GM12878 (cell line): ENCODE data around the gene NRG3. TPM values are rescaled to one million over a fixed set of nuclear protein-coding genes. Genes with fewer than 3 reads are reported as not detected.
A peak's percentile ranks its signal among the peaks of the same experiment; 100 is the strongest.

Source experiments
- ATAC-seq: fragments of 200-7000 bp; cut with Tn5 transposase; 3 replicates; pipeline ENCODE4 v1.9.1; 2020; ENCODE audit warnings: mild to moderate bottlenecking, moderate library complexity
- BruUV-seq: library from RNA; stranded (reverse); fragments of 400-500 nt; replicated peaks from 2 replicates; lab custom pipeline; 2021; lab: Mats Ljungman, UMichigan
- CTCF ChIA-PET: fragments of 300-600 bp; sonication (Branson Sonifier 250); formaldehyde crosslinking; extraction: SDS; loops from one replicate; lab custom pipeline; 2021; ENCODE audit warnings: inconsistent platforms; lab: Yijun Ruan, JAX
- POLR2A ChIA-PET: fragments of 350-600 bp; formaldehyde crosslinking; extraction: SDS; loops from one replicate; lab custom pipeline; 2021; ENCODE audit warnings: inconsistent platforms; lab: Charles Lee
- RAD21 ChIA-PET: fragments of 300-600 bp; sonication (Branson Sonifier 250); formaldehyde crosslinking; loops from one replicate; lab custom pipeline; 2023; ENCODE audit warnings: antibody characterized with exemption; ENCODE audit not compliant: unreplicated experiment; lab: Charles Lee
- SMC1A ChIA-PET: fragments of 300-600 bp; sonication (Branson Sonifier 250); formaldehyde crosslinking; loops from one replicate; lab custom pipeline; 2023; ENCODE audit not compliant: unreplicated experiment, uncharacterized antibody; lab: Charles Lee
- DNase-seq: peaks from one replicate; pipeline ENCODE4 v3.0.0-alpha.2; 2011; ENCODE audit warnings: low read depth, low spot score
- FAIRE-seq: peaks from 3 replicates; lab custom pipeline; 2011; peaks lifted over from hg19 to GRCh38; lab: Jason Lieb, UNC
- H2AFZ ChIP-seq: 2 replicates; pipeline ENCODE4 v1.6.0; 2011; ENCODE audit warnings: low read depth, low read length, control low read depth; ENCODE audit not compliant: control insufficient read depth
- H3K27ac ChIP-seq: 2 replicates; pipeline ENCODE4 v1.5.1; 2011; ENCODE audit warnings: control low read depth; ENCODE audit not compliant: control insufficient read depth, insufficient read depth
- H3K27me3 ChIP-seq, 2 experiments: replicated peaks in 1 of 2; 2 replicates each; pipeline versions ENCODE4 v1.6.0 to v1.6.1; 2011; ENCODE audit warnings: low read length in 1 of 2; ENCODE audit not compliant: control insufficient read depth in 2 of 2, insufficient read depth in 2 of 2
- H3K36me3 ChIP-seq, 2 experiments: 2 replicates each; pipeline ENCODE4 v1.5.1; 2011; ENCODE audit warnings: low read length in 1 of 2; ENCODE audit not compliant: control insufficient read depth in 2 of 2, insufficient read depth in 2 of 2
- H3K4me1 ChIP-seq: 2 replicates; pipeline ENCODE4 v1.6.1; 2011; ENCODE audit warnings: mild to moderate bottlenecking, low read length, moderate library complexity, mixed read lengths; ENCODE audit not compliant: control insufficient read depth, insufficient read depth
- H3K4me2 ChIP-seq: 2 replicates; pipeline ENCODE4 v1.6.0; 2011; ENCODE audit warnings: control low read depth; ENCODE audit not compliant: control insufficient read depth, insufficient read depth
- H3K4me3 ChIP-seq: fragments of 200-600 bp; sonication (generic); 2 replicates; pipeline ENCODE4 v1.5.1; 2016
- H3K79me2 ChIP-seq: 2 replicates; pipeline ENCODE4 v1.6.0; 2011; ENCODE audit warnings: low read length; ENCODE audit not compliant: control insufficient read depth, insufficient read depth
- H3K9ac ChIP-seq: 2 replicates; pipeline ENCODE4 v1.8.0; 2011; ENCODE audit warnings: low read length, control low read depth, mixed read lengths; ENCODE audit not compliant: control insufficient read depth, insufficient read depth
- H3K9me3 ChIP-seq: replicated peaks from 3 replicates; pipeline ENCODE4 v1.5.1; 2011; ENCODE audit warnings: mild to moderate bottlenecking, low read length; ENCODE audit not compliant: control insufficient read depth, insufficient read depth
- H4K20me1 ChIP-seq: 2 replicates; pipeline ENCODE4 v1.6.0; 2011; ENCODE audit not compliant: control insufficient read depth, insufficient read depth
- ATF7 ChIP-seq: fragments of 450-650 bp; IDR thresholded peaks from 2 replicates; pipeline ENCODE4 v1.6.1; 2016; ENCODE audit warnings: low read depth, mild to moderate bottlenecking
- CBX3 ChIP-seq: fragments of 200-600 bp; sonication (generic); IDR thresholded peaks from 2 replicates; pipeline ENCODE4 v1.6.1; 2016; ENCODE audit warnings: low read depth, borderline replicate concordance
- CHD2 ChIP-seq: IDR thresholded peaks from 2 replicates; pipeline ENCODE4 v1.6.1; 2011; ENCODE audit warnings: low read depth, low read length, improper control_type of control experiment, borderline replicate concordance
- FOS ChIP-seq: IDR thresholded peaks from 3 replicates; pipeline ENCODE4 v1.6.1; 2011; ENCODE audit warnings: borderline replicate concordance; ENCODE audit not compliant: insufficient read length; ENCODE audit errors: extremely low read depth
- GATAD2B ChIP-seq: fragments of 450-650 bp; conservative IDR thresholded peaks from 2 replicates; pipeline ENCODE4 v1.6.1; 2017; ENCODE audit warnings: low read depth, mild to moderate bottlenecking, moderate library complexity
- HSF1 ChIP-seq: fragments of 150-350 bp; IDR thresholded peaks from 2 replicates; pipeline ENCODE4 v1.6.1; 2014; ENCODE audit warnings: mild to moderate bottlenecking, low read depth, low read length
- IKZF1 ChIP-seq: fragments of 450-650 bp; conservative IDR thresholded peaks from 2 replicates; pipeline ENCODE4 v1.6.1; 2017; ENCODE audit warnings: antibody characterized with exemption, mild to moderate bottlenecking
- IKZF2 ChIP-seq, 2 experiments: fragments of 450-650 bp; IDR thresholded peaks; 2 replicates each; pipeline ENCODE4 v1.6.1; 2017; ENCODE audit warnings: mild to moderate bottlenecking in 2 of 2, moderate library complexity in 2 of 2
- MTA2 ChIP-seq: fragments of 450-650 bp; IDR thresholded peaks from 2 replicates; pipeline ENCODE4 v1.6.1; 2016; ENCODE audit warnings: low read depth, mild to moderate bottlenecking, moderate library complexity
- MYB ChIP-seq: fragments of 150-350 bp; IDR thresholded peaks from 2 replicates; pipeline ENCODE4 v1.6.1; 2014; ENCODE audit warnings: mild to moderate bottlenecking, low read depth, low read length, borderline replicate concordance
- NBN ChIP-seq: fragments of 450-650 bp; IDR thresholded peaks from 2 replicates; pipeline ENCODE4 v1.6.1; 2016
- PAX5 ChIP-seq: IDR thresholded peaks from 2 replicates; pipeline ENCODE4 v1.6.1; 2011; ENCODE audit warnings: low read depth, low read length, borderline replicate concordance
- PBX3 ChIP-seq: IDR thresholded peaks from 2 replicates; pipeline ENCODE4 v1.6.1; 2011; ENCODE audit warnings: mild to moderate bottlenecking, low read depth, low read length, moderate library complexity; ENCODE audit not compliant: insufficient replicate concordance
- POU2F2 ChIP-seq: IDR thresholded peaks from 3 replicates; pipeline ENCODE4 v1.6.1; 2011; ENCODE audit warnings: low read depth, mild to moderate bottlenecking, low read length, borderline replicate concordance
- RB1 ChIP-seq: fragments of 450-650 bp; formaldehyde crosslinking; IDR thresholded peaks from 2 replicates; pipeline ENCODE4 v1.6.1; 2017; ENCODE audit warnings: mild to moderate bottlenecking, borderline replicate concordance
- RBBP5 ChIP-seq: fragments of 200-600 bp; sonication (generic); conservative IDR thresholded peaks from 2 replicates; pipeline ENCODE4 v1.6.1; 2016
- SMAD1 ChIP-seq: fragments of 450-650 bp; IDR thresholded peaks from 2 replicates; pipeline ENCODE4 v1.6.1; 2018; ENCODE audit warnings: mild to moderate bottlenecking, low read depth; ENCODE audit not compliant: partially characterized antibody
- STAT3 ChIP-seq: IDR thresholded peaks from 2 replicates; pipeline ENCODE4 v1.6.1; 2011; ENCODE audit warnings: low read depth, low read length, improper control_type of control experiment
- WGBS: methylation state at CpG from one replicate; pipeline ENCODE4 v1.1.6; 2016; ENCODE audit warnings: low lambda C conversion rate; ENCODE audit not compliant: insufficient replicate concordance, insufficient coverage; ENCODE audit errors: missing lambda C conversion rate; 5-methylcytosine and 5-hydroxymethylcytosine counted together
- in situ Hi-C: fragments of 300-500 bp; cut with MboI; formaldehyde crosslinking; loops from 9 replicates; pipeline ENCODE4 v1.14.3; 2018; ENCODE audit warnings: mixed read lengths
- intact Hi-C: fragments of 100-400 bp; cut with micrococcal nuclease; formaldehyde crosslinking; loops from one replicate; pipeline ENCODE4 v1.14.2; 2022; ENCODE audit not compliant: unreplicated experiment
- polyA plus RNA-seq, 11 experiments: library from polyadenylated mRNA; depleted of rRNA in 4 of 11; unstranded in 6 of 11; stranded (reverse) in 5 of 11; fragments of >200 nt; fragmentation: Nextera tagmentation in 4 of 11; fragmentation: Illumina TruSeq in 1 of 11; extraction: Ambion mirVana in 4 of 11; extraction: Trizol in 1 of 11; gene quantifications; 1 replicate in 1 of 11; 2 replicates in 10 of 11; pipeline versions ENCODE4 v1.2.1 to v1.2.3, GENCODE V29; 2011 to 2016; ENCODE audit warnings: inconsistent platforms in 2 of 11, missing spikeins in 2 of 11, low read depth in 1 of 11
- total RNA-seq, 4 experiments: library from RNA; depleted of rRNA in 3 of 4; stranded (reverse); fragments of >200 nt in 3 of 4; fragmentation: Illumina TruSeq in 1 of 4; extraction: Trizol in 1 of 4; gene quantifications; 2 replicates each; pipeline versions ENCODE4 v1.2.1 to v1.2.3, GENCODE V29; 2013 to 2021
- TF ChIP-seq, protein P1 (sequence below): IDR thresholded peaks from 2 replicates; pipeline ENCODE4 v1.6.1; 2012; ENCODE audit warnings: low read depth, low read length, improper control_type of control experiment
- TF ChIP-seq, protein P2 (sequence below): IDR thresholded peaks from 2 replicates; pipeline ENCODE4 v1.6.1; 2012; ENCODE audit warnings: low read depth, low read length, improper control_type of control experiment

NRG3 gene
- total and polyA plus RNA-seq, 10 of the 15 experiments (the other 5 are each of a cell fraction or from before 2014, with no cell fraction given), result 0.03 to 0.41 (median 0.17) TPM; not detected in 3

- BruUV-seq, result no TSS peak
- Histone ChIP-seq H3K27me3 (no peaks in the 10 kb centered on the region), H3K27ac (no peak overlapping the region), H3K36me3 (no peaks in the 10 kb centered on the region), H3K79me2 (no peaks in the 10 kb centered on the region), H3K4me2 (no peak overlapping the region), H2AFZ (no peak overlapping the region), H3K4me1 (no peaks in the 10 kb centered on the region), H3K9ac (no peak overlapping the region), H3K4me3 (no peak overlapping the region), H3K9me3 (no peaks in the 10 kb centered on the region), H4K20me1 (no peaks in the 10 kb centered on the region)
- ATAC-seq, result peak; percentile 86
- peak; percentile 35 for FAIRE-seq
- ChIA-PET POLR2A (no interaction called here), RAD21 (no interaction called here), SMC1A (interaction anchor here (1.1 to 2.7 kb wide), 2 partner anchors 10 to 14 kb away, joined by 3 to 9 read pairs; no protein-coding TSS in a partner anchor), CTCF (no interaction called here)
- in situ Hi-C loops (no loop called here), intact Hi-C loops (no loop called here)
- 0% methylated on average over 2 of the region's 2 CpGs for WGBS
- no peak for DNase-seq
- TF ChIP-seq CBX3, result no peak
- TF ChIP-seq, protein P1, sequence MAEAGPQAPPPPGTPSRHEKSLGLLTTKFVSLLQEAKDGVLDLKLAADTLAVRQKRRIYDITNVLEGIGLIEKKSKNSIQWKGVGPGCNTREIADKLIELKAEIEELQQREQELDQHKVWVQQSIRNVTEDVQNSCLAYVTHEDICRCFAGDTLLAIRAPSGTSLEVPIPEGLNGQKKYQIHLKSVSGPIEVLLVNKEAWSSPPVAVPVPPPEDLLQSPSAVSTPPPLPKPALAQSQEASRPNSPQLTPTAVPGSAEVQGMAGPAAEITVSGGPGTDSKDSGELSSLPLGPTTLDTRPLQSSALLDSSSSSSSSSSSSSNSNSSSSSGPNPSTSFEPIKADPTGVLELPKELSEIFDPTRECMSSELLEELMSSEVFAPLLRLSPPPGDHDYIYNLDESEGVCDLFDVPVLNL, result no peak
- peak; percentile 52 to 55; a peak in 1 of 4 replicates for TF ChIP-seq IKZF2 (IDR thresholded peaks at IDR 0.05)
- TF ChIP-seq MYB, result no peak
- TF ChIP-seq, protein P2, sequence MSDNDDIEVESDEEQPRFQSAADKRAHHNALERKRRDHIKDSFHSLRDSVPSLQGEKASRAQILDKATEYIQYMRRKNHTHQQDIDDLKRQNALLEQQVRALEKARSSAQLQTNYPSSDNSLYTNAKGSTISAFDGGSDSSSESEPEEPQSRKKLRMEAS, result no peak
- no peak for TF ChIP-seq GATAD2B
- no peak for TF ChIP-seq RB1
- no peak for TF ChIP-seq STAT3
- no peak for TF ChIP-seq NBN
- TF ChIP-seq IKZF1, result peak; percentile 55; the same call in 1 of the 2 replicates
- TF ChIP-seq CHD2, result no peak
- no peak for TF ChIP-seq PAX5
- TF ChIP-seq PBX3, result no peak
- TF ChIP-seq SMAD1, result no peak
- no peak for TF ChIP-seq RBBP5
- TF ChIP-seq HSF1, result no peak
- TF ChIP-seq ATF7, result peak; percentile 73
- no peak for TF ChIP-seq FOS
- no peak for TF ChIP-seq POU2F2
- TF ChIP-seq MTA2, result peak; percentile 77
These were observed 392.5 kb downstream of the NRG3 start for GRCh38 chr10:82267465-82267864.
